Panc1 (cell line): ENCODE data around the gene IST1.

ENCODE experiments used
- POLR2AphosphoS5 ChIP-seq: IDR thresholded peaks from 2 replicates; pipeline ENCODE4 v1.6.1; 2012; ENCODE audit warnings: mild to moderate bottlenecking, low read depth, low read length, moderate library complexity
- TF ChIP-seq, protein P1 (sequence below): fragments of 450-650 bp; IDR thresholded peaks from 2 replicates; pipeline ENCODE4 v1.5.1; 2017; ENCODE audit warnings: mild to moderate bottlenecking

- TF ChIP-seq, protein P1, sequence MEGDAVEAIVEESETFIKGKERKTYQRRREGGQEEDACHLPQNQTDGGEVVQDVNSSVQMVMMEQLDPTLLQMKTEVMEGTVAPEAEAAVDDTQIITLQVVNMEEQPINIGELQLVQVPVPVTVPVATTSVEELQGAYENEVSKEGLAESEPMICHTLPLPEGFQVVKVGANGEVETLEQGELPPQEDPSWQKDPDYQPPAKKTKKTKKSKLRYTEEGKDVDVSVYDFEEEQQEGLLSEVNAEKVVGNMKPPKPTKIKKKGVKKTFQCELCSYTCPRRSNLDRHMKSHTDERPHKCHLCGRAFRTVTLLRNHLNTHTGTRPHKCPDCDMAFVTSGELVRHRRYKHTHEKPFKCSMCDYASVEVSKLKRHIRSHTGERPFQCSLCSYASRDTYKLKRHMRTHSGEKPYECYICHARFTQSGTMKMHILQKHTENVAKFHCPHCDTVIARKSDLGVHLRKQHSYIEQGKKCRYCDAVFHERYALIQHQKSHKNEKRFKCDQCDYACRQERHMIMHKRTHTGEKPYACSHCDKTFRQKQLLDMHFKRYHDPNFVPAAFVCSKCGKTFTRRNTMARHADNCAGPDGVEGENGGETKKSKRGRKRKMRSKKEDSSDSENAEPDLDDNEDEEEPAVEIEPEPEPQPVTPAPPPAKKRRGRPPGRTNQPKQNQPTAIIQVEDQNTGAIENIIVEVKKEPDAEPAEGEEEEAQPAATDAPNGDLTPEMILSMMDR: peak; percentile 87
- TF ChIP-seq POLR2AphosphoS5: no peak
Observed at GRCh38 chr16:71961066-71962039, 66.0 kb downstream of the IST1 start.
